H1 (cell line): Measurements from ENCODE around the gene PDIA6. TPM values are rescaled to one million over a fixed set of nuclear protein-coding genes. Genes with fewer than 3 reads are reported as not detected.

Experiments used
- CTCF ChIA-PET: fragments of 300-600 bp; sonication (Branson Sonifier 250); formaldehyde crosslinking; loops from one replicate; lab custom pipeline; 2021; ENCODE audit not compliant: partially characterized antibody; lab: Charles Lee
- POLR2A ChIA-PET: fragments of 300-600 bp; sonication (Branson Sonifier 250); formaldehyde crosslinking; loops from one replicate; lab custom pipeline; 2021; ENCODE audit warnings: inconsistent platforms; ENCODE audit not compliant: partially characterized antibody; lab: Charles Lee
- DNase-seq, 2 experiments: peaks; one replicate each; pipeline versions ENCODE4 v3.0.0 to v3.0.0-alpha.2; 2010 to 2022; ENCODE audit warnings: low spot score in 2 of 2, low read depth in 1 of 2, mixed read lengths in 1 of 2
- FAIRE-seq: peaks from 2 replicates; lab custom pipeline; 2011; peaks lifted over from hg19 to GRCh38; lab: Jason Lieb, UNC
- H2AFZ ChIP-seq: 2 replicates; pipeline ENCODE4 v1.8.1; 2012; ENCODE audit warnings: low read length, inconsistent platforms
- H2AK5ac ChIP-seq: 2 replicates; pipeline ENCODE4 v1.6.1; 2013; ENCODE audit warnings: low read depth, low read length
- H2BK120ac ChIP-seq: replicated peaks from 2 replicates; pipeline ENCODE3; 2013; ENCODE audit warnings: low read depth, low read length, inconsistent platforms
- H2BK12ac ChIP-seq: 2 replicates; pipeline ENCODE4 v1.6.1; 2013; ENCODE audit warnings: low read depth, low read length
- H2BK15ac ChIP-seq: 2 replicates; pipeline ENCODE4 v1.6.1; 2013; ENCODE audit warnings: low read length
- H2BK20ac ChIP-seq: 2 replicates; pipeline ENCODE4 v1.6.1; 2013; ENCODE audit warnings: low read length
- H2BK5ac ChIP-seq: 2 replicates; pipeline ENCODE4 v1.6.1; 2013; ENCODE audit warnings: low read depth, low read length
- H3K14ac ChIP-seq: 2 replicates; pipeline ENCODE4 v1.6.1; 2013; ENCODE audit warnings: inconsistent platforms; ENCODE audit not compliant: insufficient read length
- H3K18ac ChIP-seq: 2 replicates; pipeline ENCODE4 v1.6.1; 2013; ENCODE audit warnings: low read length; ENCODE audit errors: extremely low read depth
- H3K23ac ChIP-seq: 2 replicates; pipeline ENCODE4 v1.6.1; 2013; ENCODE audit warnings: inconsistent platforms; ENCODE audit not compliant: insufficient read length
- H3K23me2 ChIP-seq: 2 replicates; pipeline ENCODE4 v1.6.1; 2013; ENCODE audit warnings: low read depth, low read length
- H3K27ac ChIP-seq: 2 replicates; pipeline ENCODE4 v1.6.1; 2011; ENCODE audit warnings: low read depth, low read length, inconsistent platforms
- H3K27me3 ChIP-seq, 4 experiments: replicated peaks in 1 of 4; 1 replicate in 1 of 4; 2 replicates in 3 of 4; pipeline versions ENCODE4 v1.6.1 to v1.8.1; 2011 to 2013; ENCODE audit warnings: low read length in 3 of 4, mild to moderate bottlenecking in 3 of 4, inconsistent platforms in 2 of 4, mixed read lengths in 2 of 4, moderate library complexity in 1 of 4; ENCODE audit not compliant: control insufficient read depth in 3 of 4, insufficient read depth in 3 of 4; ENCODE audit errors: extremely low read depth in 1 of 4
- H3K36me3 ChIP-seq, 4 experiments: 2 replicates each; pipeline versions ENCODE4 v1.6.1 to v1.8.1; 2011 to 2013; ENCODE audit warnings: mild to moderate bottlenecking in 4 of 4, low read length in 3 of 4, moderate library complexity in 2 of 4, control low read depth in 1 of 4, inconsistent platforms in 1 of 4; ENCODE audit not compliant: insufficient read depth in 4 of 4, control insufficient read depth in 2 of 4
- H3K4ac ChIP-seq: replicated peaks from 2 replicates; pipeline ENCODE3; 2013; ENCODE audit warnings: low read length, low read depth, mixed read lengths, inconsistent platforms; ENCODE audit not compliant: insufficient read length
- H3K4me1 ChIP-seq, 4 experiments: replicated peaks in 1 of 4; 1 replicate in 1 of 4; 2 replicates in 3 of 4; pipeline versions ENCODE4 v1.6.1 to v1.8.1; 2011 to 2013; ENCODE audit warnings: low read length in 3 of 4, inconsistent platforms in 2 of 4, mixed read lengths in 1 of 4; ENCODE audit not compliant: insufficient read depth in 4 of 4, control insufficient read depth in 3 of 4
- H3K4me2 ChIP-seq, 2 experiments: 2 replicates each; pipeline versions ENCODE4 v1.6.1 to v1.8.1; 2011 to 2013; ENCODE audit warnings: low read depth in 2 of 2, low read length in 2 of 2, control low read depth in 1 of 2, inconsistent platforms in 1 of 2, mild to moderate bottlenecking in 1 of 2; ENCODE audit not compliant: insufficient read depth in 1 of 2
- H3K4me3 ChIP-seq, 4 experiments: fragments of 200-600, 300-600 bp in 1 of 4; sonication (generic), shearing (Covaris generic), sonication (Bioruptor Twin) in 1 of 4; 2 replicates each; pipeline versions ENCODE4 v1.5.1 to v1.8.1; 2011 to 2016; ENCODE audit warnings: low read length in 4 of 4, low read depth in 3 of 4, control low read depth in 2 of 4, inconsistent platforms in 2 of 4, mild to moderate bottlenecking in 2 of 4, mixed read lengths in 1 of 4, moderate library complexity in 1 of 4; ENCODE audit not compliant: insufficient read depth in 2 of 4; ENCODE audit errors: extremely low read depth in 1 of 4
- H3K56ac ChIP-seq: replicated peaks from 2 replicates; pipeline ENCODE3; 2013; ENCODE audit warnings: low read depth, mild to moderate bottlenecking, mixed read lengths, low read length, inconsistent platforms; ENCODE audit not compliant: insufficient read length
- H3K79me1 ChIP-seq: 2 replicates; pipeline ENCODE4 v1.6.1; 2013; ENCODE audit warnings: low read depth, low read length, control low read depth
- H3K79me2 ChIP-seq, 2 experiments: 2 replicates each; pipeline versions ENCODE4 v1.6.1 to v1.8.1; 2012 to 2013; ENCODE audit warnings: low read length in 2 of 2, mild to moderate bottlenecking in 2 of 2, inconsistent platforms in 1 of 2; ENCODE audit not compliant: insufficient read depth in 2 of 2, control insufficient read depth in 1 of 2
- H3K9ac ChIP-seq, 4 experiments: replicated peaks in 1 of 4; 1 replicate in 1 of 4; 2 replicates in 3 of 4; pipeline versions ENCODE4 v1.6.1 to v1.8.1; 2011 to 2013; ENCODE audit warnings: low read depth in 3 of 4, low read length in 3 of 4, control low read depth in 2 of 4, mild to moderate bottlenecking in 2 of 4, moderate library complexity in 2 of 4, inconsistent platforms in 1 of 4; ENCODE audit errors: extremely low read depth in 1 of 4
- H3K9me3 ChIP-seq, 2 experiments: 2 replicates each; pipeline versions ENCODE4 v1.6.1 to v1.8.1; 2012 to 2013; ENCODE audit warnings: mild to moderate bottlenecking in 2 of 2, moderate library complexity in 2 of 2, control low read depth in 1 of 2, inconsistent platforms in 1 of 2, low read depth in 1 of 2, low read length in 1 of 2, mixed read lengths in 1 of 2; ENCODE audit not compliant: insufficient read depth in 2 of 2
- H4K20me1 ChIP-seq, 2 experiments: replicated peaks in 1 of 2; 2 replicates each; pipeline versions ENCODE3 to v1.8.1; 2011 to 2013; ENCODE audit warnings: inconsistent platforms in 2 of 2, low read length in 2 of 2, mild to moderate bottlenecking in 1 of 2; ENCODE audit not compliant: insufficient read depth in 2 of 2, control insufficient read depth in 1 of 2
- H4K5ac ChIP-seq: 2 replicates; pipeline ENCODE4 v1.6.1; 2013; ENCODE audit warnings: low read length, low read depth, mixed read lengths, inconsistent platforms; ENCODE audit not compliant: insufficient read length
- H4K8ac ChIP-seq: 2 replicates; pipeline ENCODE4 v1.8.0; 2013; ENCODE audit warnings: mild to moderate bottlenecking, moderate library complexity, low read length, inconsistent platforms; ENCODE audit not compliant: insufficient read depth; ENCODE audit errors: extremely low read depth
- H4K91ac ChIP-seq: replicated peaks from 2 replicates; pipeline ENCODE3; 2013; ENCODE audit warnings: low read length, mixed read lengths, inconsistent platforms; ENCODE audit not compliant: insufficient read length
- BACH1 ChIP-seq: IDR thresholded peaks from 2 replicates; pipeline ENCODE4 v1.6.1; 2012; ENCODE audit warnings: low read length, improper control_type of control experiment
- BRCA1 ChIP-seq: IDR thresholded peaks from 2 replicates; pipeline ENCODE4 v1.6.1; 2012; ENCODE audit warnings: low read depth, low read length, improper control_type of control experiment
- CTBP2 ChIP-seq: IDR thresholded peaks from 2 replicates; pipeline ENCODE4 v1.7.0; 2011; ENCODE audit warnings: borderline replicate concordance, mild to moderate bottlenecking, moderate library complexity, mixed read lengths, low read length; ENCODE audit not compliant: insufficient read depth, insufficient read length
- GABPA ChIP-seq: IDR thresholded peaks from 2 replicates; pipeline ENCODE4 v1.6.1; 2011; ENCODE audit warnings: mild to moderate bottlenecking, low read length, moderate library complexity, borderline replicate concordance; ENCODE audit not compliant: insufficient read depth
- HDAC2 ChIP-seq, 2 experiments: fragments of 300-600 bp in 1 of 2; sonication (generic) in 1 of 2; IDR thresholded peaks; 2 replicates each; pipeline ENCODE4 v1.6.1; 2011 to 2012; ENCODE audit warnings: low read depth in 2 of 2, low read length in 2 of 2, mild to moderate bottlenecking in 2 of 2, moderate library complexity in 2 of 2, borderline replicate concordance in 1 of 2, inconsistent platforms in 1 of 2
- HDAC6 ChIP-seq: IDR thresholded peaks from one replicate; pipeline ENCODE4 v1.7.1; 2012; ENCODE audit warnings: low read depth, mild to moderate bottlenecking, inconsistent platforms, low read length, moderate library complexity
- KDM1A ChIP-seq: fragments of 200-600, 300-600 bp; sonication (generic); IDR thresholded peaks from 2 replicates; pipeline ENCODE4 v1.7.1; 2016; ENCODE audit warnings: mild to moderate bottlenecking, low read length, borderline replicate concordance
- MAFK ChIP-seq: IDR thresholded peaks from 2 replicates; pipeline ENCODE4 v1.6.1; 2012; ENCODE audit warnings: low read depth, mild to moderate bottlenecking, improper control_type of control experiment, low read length
- NANOG ChIP-seq: IDR thresholded peaks from 2 replicates; pipeline ENCODE4 v1.6.1; 2011; ENCODE audit warnings: low read length, low read depth, mild to moderate bottlenecking, inconsistent platforms; ENCODE audit not compliant: insufficient read depth, poor library complexity, severe bottlenecking
- POLR2AphosphoS5 ChIP-seq: IDR thresholded peaks from 2 replicates; pipeline ENCODE4 v1.6.1; 2011; ENCODE audit warnings: low read depth, low read length
- TCF12 ChIP-seq: IDR thresholded peaks from 2 replicates; pipeline ENCODE4 v1.6.1; 2011; ENCODE audit warnings: low read depth, mild to moderate bottlenecking, low read length
- WGBS, 2 experiments: shearing (Covaris generic) in 1 of 2; methylation state at CpG; one replicate each; pipeline versions ENCODE4 v1.1.6 to v1.1.7; 2013 to 2015; ENCODE audit warnings: low lambda C conversion rate in 2 of 2, mixed read lengths in 2 of 2, inconsistent platforms in 1 of 2, low coverage in 1 of 2, missing lambda C conversion rate in 1 of 2; ENCODE audit not compliant: insufficient replicate concordance in 2 of 2, insufficient coverage in 1 of 2, insufficient read length in 1 of 2; ENCODE audit errors: extremely low coverage in 1 of 2, missing lambda C conversion rate in 1 of 2; 5-methylcytosine and 5-hydroxymethylcytosine counted together
- polyA plus RNA-seq, 7 experiments: library from polyadenylated mRNA; depleted of rRNA in 3 of 7; stranded (reverse) in 5 of 7; unstranded in 2 of 7; fragments of >200 nt in 5 of 7; fragments of 200-250 nt in 2 of 7; gene quantifications; 1 replicate in 5 of 7; 2 replicates in 1 of 7; 4 replicates in 1 of 7; pipeline versions ENCODE4 v1.2.1 to v1.2.3, GENCODE V29; 2011 to 2013; ENCODE audit warnings: missing spikeins in 2 of 7, mixed read lengths in 2 of 7
- total RNA-seq: library from RNA; stranded (reverse); fragmentation: NEBNext Ultra II Directional; extraction: Animal tissue kit (Norgen Biotek cat#: 25700); gene quantifications from 2 replicates; pipeline ENCODE4 v1.2.1, GENCODE V29; 2021
- TF ChIP-seq, protein P1 (sequence below): IDR thresholded peaks from 2 replicates; pipeline ENCODE4 v1.6.1; 2011; ENCODE audit warnings: low read depth, mild to moderate bottlenecking, low read length; ENCODE audit not compliant: insufficient read depth

PDIA6 gene
- total and polyA plus RNA-seq, 2 of the 8 experiments (the other 6 are each of a cell fraction or from before 2014, with no cell fraction given), result 181 to 384 TPM

DNA sequence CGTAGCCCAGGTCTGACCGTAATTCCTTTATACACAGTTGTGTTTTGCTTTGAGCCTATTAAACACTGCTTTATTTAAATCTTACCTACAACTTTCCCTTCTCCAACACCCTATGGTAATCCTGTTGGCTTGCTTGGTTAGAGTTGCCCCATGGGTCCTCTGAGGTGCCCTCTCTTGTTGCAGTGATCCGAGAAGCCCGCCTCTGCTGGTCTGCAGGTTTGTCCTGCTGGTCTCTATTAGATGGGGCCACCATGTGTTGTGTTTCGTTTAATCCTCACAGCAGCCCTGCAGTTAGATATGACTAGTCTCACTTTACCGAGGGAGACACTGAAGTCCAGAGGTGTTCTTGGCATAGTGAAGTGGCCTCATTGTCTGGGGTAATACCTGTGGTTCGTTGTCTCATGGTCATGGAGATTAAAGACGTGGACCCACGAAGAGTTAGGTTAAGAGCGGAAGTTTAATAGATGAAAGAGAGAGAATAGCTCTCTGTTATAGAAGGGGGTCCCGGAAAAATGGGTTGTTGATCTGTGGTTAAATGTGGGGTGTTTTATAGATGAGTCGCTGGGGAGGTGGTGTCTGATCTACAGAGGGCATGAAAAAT, 7.2 kb upstream of the PDIA6 start:
- Histone ChIP-seq H4K91ac (no peak overlapping the region), H4K5ac (no peak overlapping the region), H3K56ac (no peak overlapping the region), H3K18ac (no peak overlapping the region), H3K27me3 (no peaks in the 10 kb centered on the region), H2BK120ac (no peak overlapping the region), H3K4ac (no peak overlapping the region), H3K23ac (no peak overlapping the region), H3K36me3 (no peaks in the 10 kb centered on the region), H4K20me1 (no peaks in the 10 kb centered on the region), H2BK15ac (no peak overlapping the region), H3K4me1 (peaks cover 0 to under 1% (median 0%) of the 10 kb centered on the region in 4 experiments; a peak in 4 of 7 replicates), H3K14ac (no peak overlapping the region), H4K8ac (no peak overlapping the region), H2AFZ (no peak overlapping the region), H3K79me2 (no peaks in the 10 kb centered on the region), H3K9me3 (no peaks in the 10 kb centered on the region), H3K9ac (no peak overlapping the region), H3K27ac (no peak overlapping the region), H2BK12ac (no peak overlapping the region), H3K4me3 (no peak overlapping the region), H2BK20ac (no peak overlapping the region), H3K4me2 (no peak overlapping the region), H2AK5ac (no peak overlapping the region), H2BK5ac (no peak overlapping the region), H3K79me1 (no peaks in the 10 kb centered on the region), H3K23me2 (no peaks in the 10 kb centered on the region; the same call in 1 of the 2 replicates)
- POLR2A ChIA-PET, result no interaction called here
- CTCF ChIA-PET, result interaction anchor here (1.0 to 9.5 kb wide), 3 partner anchors 12 to 49 kb away, joined by 3 to 112 read pairs (median 5); no protein-coding TSS in a partner anchor
- FAIRE-seq (no peak), DNase-seq (no peak)
- 93% methylated on average over 12 of the region's 12 CpGs; no CpG with 5 or more reads in 1 of the 2 experiments for WGBS, 2 experiments
- TF ChIP-seq NANOG (no peak), HDAC6 (no peak), POLR2AphosphoS5 (no peak), KDM1A (no peak), MAFK (no peak), BACH1 (no peak), BRCA1 (no peak), GABPA (no peak), HDAC2 (IDR thresholded peaks at IDR 0.05; ENCODE audit: borderline replicate concordance in 1 of 2, low read depth in 2 of 2, low read length in 2 of 2) (no peak), CTBP2 (no peak), TCF12 (no peak)
- TF ChIP-seq, protein P1, sequence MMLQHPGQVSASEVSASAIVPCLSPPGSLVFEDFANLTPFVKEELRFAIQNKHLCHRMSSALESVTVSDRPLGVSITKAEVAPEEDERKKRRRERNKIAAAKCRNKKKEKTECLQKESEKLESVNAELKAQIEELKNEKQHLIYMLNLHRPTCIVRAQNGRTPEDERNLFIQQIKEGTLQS, result no peak
